Ovary (tissue), 9 donors: ENCODE data around the gene SF1. TPM values are rescaled to one million over a fixed set of nuclear protein-coding genes. Genes with fewer than 3 reads are reported as not detected.

Experiments used
- DNase-seq, 5 donors: peaks; one replicate each; pipeline ENCODE4 v3.0.0-alpha.2; 2019 to 2020
- H3K27ac ChIP-seq, 2 donors: fragments of 200-600 bp; one replicate each; pipeline versions ENCODE4 v1.5.1 to v1.8.0; 2019 to 2022
- H3K27me3 ChIP-seq: fragments of 200-600 bp; one replicate; pipeline ENCODE4 v1.8.0; 2022
- H3K36me3 ChIP-seq: fragments of 200-600 bp; sonication (generic); one replicate; pipeline ENCODE4 v1.5.1; 2019
- H3K4me1 ChIP-seq: one replicate; pipeline ENCODE4 v1.8.1; 2013; ENCODE audit warnings: mild to moderate bottlenecking, moderate library complexity; ENCODE audit not compliant: insufficient read depth
- H3K4me3 ChIP-seq: fragments of 200-600 bp; sonication (generic); one replicate; pipeline ENCODE4 v1.5.1; 2017
- H3K9me3 ChIP-seq, 2 donors: fragments of 200-600 bp in 1 of 2; sonication (generic) in 1 of 2; one replicate each; pipeline versions ENCODE4 v1.5.1 to v1.8.1; 2013 to 2019; ENCODE audit warnings: mild to moderate bottlenecking in 1 of 2, moderate library complexity in 1 of 2
- CTCF ChIP-seq, 3 donors: fragments of 450-650 bp in 2 of 3; fragments of 200-600 bp in 1 of 3; IDR thresholded peaks; one replicate each; pipeline versions ENCODE4 v1.5.1 to v1.8.0; 2016 to 2022; ENCODE audit warnings: antibody characterized with exemption in 3 of 3, mild to moderate bottlenecking in 1 of 3
- EP300 ChIP-seq: sonication (generic); formaldehyde crosslinking; IDR thresholded peaks from one replicate; pipeline ENCODE4 v1.6.1; 2017; ENCODE audit warnings: antibody characterized with exemption
- POLR2A ChIP-seq: fragments of 450-650 bp; IDR thresholded peaks from one replicate; pipeline ENCODE4 v1.6.1; 2017; ENCODE audit warnings: antibody characterized with exemption, mild to moderate bottlenecking, moderate library complexity
- WGBS, 3 donors: extraction: QIAGEN DNeasy Blood & Tissue Kit in 1 of 3; methylation state at CpG; one replicate each; pipeline versions ENCODE4 v1.1.5 to v1.1.7; 2013 to 2017; 5-methylcytosine and 5-hydroxymethylcytosine counted together
- intact Hi-C, 4 donors: fragments of 100-400 bp; cut with DNase I; formaldehyde crosslinking; loops; one replicate each; pipeline versions ENCODE4 v1.11.0 to v1.15.1; 2022 to 2023
- polyA plus RNA-seq, 2 donors: library from polyadenylated mRNA; stranded (reverse); fragments of 200-250 nt in 1 of 2; fragments of 350-450 nt in 1 of 2; fragmentation: Illumina TruSeq in 1 of 2; extraction: RNeasy Lipid Tissue Mini Kit (QIAGEN cat#74804) in 1 of 2; gene quantifications; one replicate each; pipeline ENCODE4 v1.2.3, GENCODE V29; 2013 to 2014
- total RNA-seq, 7 donors: library from RNA; depleted of rRNA in 2 of 7; stranded (reverse); fragments of >200 nt in 2 of 7; fragmentation: NEBNext Ultra II Directional in 3 of 7; extraction: Animal tissue kit (Norgen Biotek cat#: 25700) in 3 of 7; gene quantifications; one replicate each; pipeline versions ENCODE4 v1.1.0 to v1.2.4, GENCODE V29; 2016 to 2023
- donor health status: DM: no; HTN: no; CAD: no; lungs with moderate emphysema.
- donor health status: DM: no; HTN: no; CAD: no.
- donor health status: Bipolar disorder and iron deficiency.
- donor health status: DM: yes; HTN: yes; CAD: no.
- donor health status: DM: no; HTN: no; CAD: no.
- donor health status: DM: yes; HTN: yes; CAD: no.

The SF1 gene
- total and polyA plus RNA-seq, 9 donors = 131 to 388 (median 306) TPM

- no peak for TF ChIP-seq EP300
- TF ChIP-seq CTCF (IDR thresholded peaks at IDR 0.05) = no peak
- TF ChIP-seq POLR2A = no peak
- Histone ChIP-seq H3K36me3 (no peaks in the 10 kb centered on the region), H3K27me3 (no peaks in the 10 kb centered on the region), H3K4me3 (no peak overlapping the region), H3K27ac (no peak overlapping the region), H3K4me1 (no peaks in the 10 kb centered on the region), H3K9me3 (no peaks in the 10 kb centered on the region)
- 59 to 70% (median 66%) methylated on average over 7 of the region's 7 CpGs for WGBS, 3 donors
- intact Hi-C loops = no loop called here
- peak in 1 of 5 donors; percentile 13 for DNase-seq
Measured at GRCh38 chr11:64726867-64727530, 51.3 kb downstream of the SF1 start.

DNA sequence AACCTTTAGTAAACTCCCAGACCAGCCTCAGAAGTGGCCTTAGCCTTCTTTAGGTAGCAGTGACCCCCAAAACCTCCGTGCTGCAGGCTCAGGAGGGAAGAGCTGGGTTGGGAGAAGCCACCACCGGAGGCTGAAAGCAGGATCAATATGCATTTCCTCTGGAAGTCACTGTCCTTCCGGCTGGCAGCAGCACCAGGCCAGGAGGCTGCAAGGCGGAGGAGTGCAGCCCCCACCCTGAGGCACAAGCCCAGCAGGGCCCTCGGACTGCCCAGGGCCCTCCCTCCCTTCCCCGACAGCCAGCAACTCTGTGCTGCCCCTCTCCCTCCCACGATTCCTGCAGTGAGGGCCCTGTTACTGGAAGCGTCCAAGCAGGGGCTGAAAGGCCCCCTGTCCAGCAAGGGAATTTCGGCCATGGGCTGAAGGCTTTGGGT is 52.1 kb downstream of the SF1 start:
- H3K27ac ChIP-seq = no peak overlapping the region
- TF ChIP-seq CTCF (IDR thresholded peaks at IDR 0.05) = no peak
- no peak for TF ChIP-seq POLR2A
- TF ChIP-seq EP300 = no peak
- no peaks in the 10 kb centered on the region for H3K4me1 ChIP-seq
- H3K27me3 ChIP-seq = no peaks in the 10 kb centered on the region
- no peak overlapping the region for H3K4me3 ChIP-seq
- DNase-seq = peak in 1 of 5 donors; percentile 22
- intact Hi-C loops = no loop called here
- WGBS, 3 donors = 37 to 51% (median 41%) methylated on average over 9 of the region's 9 CpGs
- no peaks in the 10 kb centered on the region for H3K36me3 ChIP-seq
- no peaks in the 10 kb centered on the region for H3K9me3 ChIP-seq

DNA sequence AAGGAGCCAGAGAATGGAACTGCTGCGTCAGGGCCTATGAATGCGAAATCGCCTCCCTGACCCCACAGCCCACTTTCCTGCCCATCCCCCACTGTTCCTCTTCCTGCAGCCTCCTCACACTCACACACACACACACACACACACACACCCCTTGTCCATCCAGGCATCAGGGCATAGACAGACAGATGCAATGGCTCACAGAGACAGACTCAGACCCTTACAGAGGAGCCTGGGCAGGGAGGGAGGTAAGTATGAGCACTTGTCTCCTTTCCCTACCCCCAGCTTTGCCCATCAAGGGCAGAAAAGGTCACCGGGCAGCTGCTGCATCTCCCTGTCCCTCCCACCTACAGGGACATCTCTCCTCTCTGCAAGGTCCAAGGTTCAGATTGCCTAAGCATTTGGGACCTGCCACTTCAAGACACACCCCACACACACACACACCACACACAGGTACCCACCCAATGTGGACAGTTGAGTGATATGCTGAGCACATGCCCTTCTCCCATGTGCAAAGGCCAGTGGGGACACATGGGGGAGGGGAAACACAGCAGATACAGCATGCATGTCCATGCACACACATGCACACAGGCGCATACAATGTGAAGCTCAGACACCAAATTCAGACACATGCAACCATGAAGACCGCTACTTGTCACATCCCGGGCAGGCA is 53.3 kb downstream of the SF1 start:
- Histone ChIP-seq H3K36me3 (no peaks in the 10 kb centered on the region), H3K9me3 (no peaks in the 10 kb centered on the region), H3K27me3 (no peaks in the 10 kb centered on the region), H3K4me3 (no peak overlapping the region), H3K4me1 (no peaks in the 10 kb centered on the region), H3K27ac (no peak overlapping the region)
- TF ChIP-seq POLR2A = no peak
- TF ChIP-seq CTCF (IDR thresholded peaks at IDR 0.05) = no peak
- no peak for TF ChIP-seq EP300
- intact Hi-C loops = loop anchor here in 1 of 4 donors (5.0 kb wide), 1 partner anchor 38 kb away; no protein-coding TSS in a partner anchor
- WGBS, 3 donors = 76 to 85% (median 80%) methylated on average over 6 to 7 of the region's 7 CpGs
- peak in 1 of 5 donors; percentile 21 for DNase-seq

DNA sequence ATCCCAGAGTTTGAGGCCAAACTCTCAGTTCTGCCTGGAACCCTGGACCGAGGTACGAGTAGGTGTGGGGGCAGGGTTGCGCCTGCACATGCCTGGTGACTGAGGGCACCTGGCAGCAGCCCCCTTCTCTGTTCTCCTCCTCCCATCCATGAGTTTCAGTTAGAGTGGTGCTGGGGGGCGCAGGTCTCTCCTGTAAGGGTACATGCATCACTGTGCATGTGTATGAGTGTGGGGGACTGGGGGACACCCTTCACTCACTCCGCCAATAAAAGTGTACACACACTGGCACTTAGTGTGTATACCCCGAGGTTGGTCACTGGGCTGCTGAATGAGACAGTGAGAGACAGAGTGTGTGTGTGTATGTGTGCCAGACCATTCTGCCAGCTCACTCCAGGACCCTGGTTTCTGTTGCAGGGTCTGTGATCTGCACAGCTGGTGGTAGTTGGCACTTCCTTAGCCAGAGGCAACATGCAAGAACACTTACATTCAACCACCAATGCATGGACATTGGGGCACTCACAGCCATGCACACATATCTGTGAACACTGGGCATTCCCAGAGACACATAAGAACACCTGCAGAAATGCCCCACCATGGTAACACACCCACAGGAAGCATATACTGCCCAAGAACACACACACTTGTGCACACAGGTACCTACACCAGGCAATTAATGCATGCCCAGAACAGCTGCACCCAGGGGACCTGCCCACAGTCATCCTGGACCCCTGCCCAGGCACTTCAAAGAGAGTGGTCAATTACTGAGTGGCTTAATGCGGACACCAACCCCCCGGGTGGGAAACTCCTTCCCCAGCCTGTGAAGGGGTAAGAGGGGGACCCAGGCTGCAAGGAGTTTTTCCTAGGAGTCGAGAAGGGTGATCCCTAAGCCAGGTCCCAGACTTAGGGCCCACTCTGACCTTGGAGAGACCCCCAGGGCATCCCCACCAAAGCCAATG is 54.2 kb downstream of the SF1 start:
- peak in 1 of 5 donors; percentile 13 for DNase-seq
- Histone ChIP-seq H3K4me3 (no peak overlapping the region), H3K9me3 (no peaks in the 10 kb centered on the region), H3K27ac (no peak overlapping the region), H3K4me1 (no peaks in the 10 kb centered on the region), H3K36me3 (no peaks in the 10 kb centered on the region), H3K27me3 (no peaks in the 10 kb centered on the region)
- intact Hi-C loops = loop anchor here in 2 of 4 donors (2.0 to 5.0 kb wide), 2 partner anchors 35 to 37 kb away; no protein-coding TSS in a partner anchor
- TF ChIP-seq CTCF (IDR thresholded peaks at IDR 0.05) (no peak), EP300 (no peak), POLR2A (no peak)
- WGBS, 3 donors = 61 to 62% (median 61%) methylated on average over 9 of the region's 9 CpGs
